Common myeloid progenitor, CD34-positive (primary cell): ENCODE results near the gene TSKU.

Source experiments
- CTCF ChIA-PET: fragments of 350-600 bp; sonication (Branson Sonifier 250); formaldehyde crosslinking; loops from one replicate; lab custom pipeline; 2021; ENCODE audit warnings: antibody characterized with exemption; lab: Charles Lee
- POLR2A ChIA-PET: fragments of 350-600 bp; sonication (Branson Sonifier 250); formaldehyde crosslinking; loops from one replicate; lab custom pipeline; 2021; ENCODE audit warnings: antibody characterized with exemption; lab: Charles Lee
- DNase-seq, 3 donors: peaks; one replicate each; pipeline versions ENCODE4 v3.0.0 to v3.0.0-alpha.2; 2013
- H3K27ac ChIP-seq, 2 experiments: 1 replicate in 1 of 2; 2 replicates in 1 of 2; pipeline ENCODE4 v1.7.0; 2013; ENCODE audit warnings: inconsistent platforms in 2 of 2, low read length in 2 of 2, mild to moderate bottlenecking in 2 of 2, low read depth in 1 of 2, moderate library complexity in 1 of 2; ENCODE audit not compliant: severe bottlenecking in 2 of 2, insufficient read depth in 1 of 2, poor library complexity in 1 of 2
- H3K27me3 ChIP-seq, 5 experiments: replicated peaks in 2 of 5; 1 replicate in 3 of 5; 2 replicates in 2 of 5; pipeline versions ENCODE4 v1.6.1 to v1.7.0; 2013; ENCODE audit warnings: low read length in 4 of 5, mild to moderate bottlenecking in 2 of 5, moderate library complexity in 2 of 5, inconsistent platforms in 1 of 5; ENCODE audit not compliant: insufficient read depth in 5 of 5, control insufficient read depth in 4 of 5
- H3K36me3 ChIP-seq, 4 experiments: 1 replicate in 2 of 4; 2 replicates in 2 of 4; pipeline versions ENCODE4 v1.6.1 to v1.7.0; 2013; ENCODE audit warnings: low read length in 3 of 4, control low read depth in 1 of 4, mild to moderate bottlenecking in 1 of 4; ENCODE audit not compliant: control insufficient read depth in 4 of 4, insufficient read depth in 4 of 4
- H3K4me1 ChIP-seq, 4 experiments: 1 replicate in 3 of 4; 2 replicates in 1 of 4; pipeline versions ENCODE4 v1.6.1 to v1.7.1; 2013; ENCODE audit warnings: low read length in 3 of 4, mild to moderate bottlenecking in 3 of 4, control low read depth in 1 of 4, inconsistent platforms in 1 of 4, moderate library complexity in 1 of 4; ENCODE audit not compliant: control insufficient read depth in 4 of 4, insufficient read depth in 4 of 4; ENCODE audit errors: control extremely low read depth in 1 of 4
- H3K4me3 ChIP-seq, 7 experiments: 1 replicate in 4 of 7; 2 replicates in 3 of 7; pipeline versions ENCODE4 v1.5.1 to v1.7.0; 2013; ENCODE audit warnings: mild to moderate bottlenecking in 7 of 7, low read length in 6 of 7, moderate library complexity in 6 of 7, inconsistent platforms in 2 of 7, low read depth in 2 of 7, control low read depth in 1 of 7; ENCODE audit not compliant: insufficient read depth in 4 of 7, control insufficient read depth in 1 of 7; ENCODE audit errors: extremely low read depth in 1 of 7
- H3K9me3 ChIP-seq, 5 experiments: 1 replicate in 4 of 5; 2 replicates in 1 of 5; pipeline versions ENCODE4 v1.6.1 to v1.7.1; 2013; ENCODE audit warnings: low read length in 4 of 5, mild to moderate bottlenecking in 2 of 5, inconsistent platforms in 1 of 5, low read depth in 1 of 5, moderate library complexity in 1 of 5; ENCODE audit not compliant: control insufficient read depth in 4 of 5, insufficient read depth in 2 of 5; ENCODE audit errors: control extremely low read depth in 1 of 5
- WGBS: methylation state at CpG from one replicate; pipeline ENCODE4 v1.1.5; 2013; ENCODE audit not compliant: insufficient coverage; 5-methylcytosine and 5-hydroxymethylcytosine counted together

Gene TSKU

DNA sequence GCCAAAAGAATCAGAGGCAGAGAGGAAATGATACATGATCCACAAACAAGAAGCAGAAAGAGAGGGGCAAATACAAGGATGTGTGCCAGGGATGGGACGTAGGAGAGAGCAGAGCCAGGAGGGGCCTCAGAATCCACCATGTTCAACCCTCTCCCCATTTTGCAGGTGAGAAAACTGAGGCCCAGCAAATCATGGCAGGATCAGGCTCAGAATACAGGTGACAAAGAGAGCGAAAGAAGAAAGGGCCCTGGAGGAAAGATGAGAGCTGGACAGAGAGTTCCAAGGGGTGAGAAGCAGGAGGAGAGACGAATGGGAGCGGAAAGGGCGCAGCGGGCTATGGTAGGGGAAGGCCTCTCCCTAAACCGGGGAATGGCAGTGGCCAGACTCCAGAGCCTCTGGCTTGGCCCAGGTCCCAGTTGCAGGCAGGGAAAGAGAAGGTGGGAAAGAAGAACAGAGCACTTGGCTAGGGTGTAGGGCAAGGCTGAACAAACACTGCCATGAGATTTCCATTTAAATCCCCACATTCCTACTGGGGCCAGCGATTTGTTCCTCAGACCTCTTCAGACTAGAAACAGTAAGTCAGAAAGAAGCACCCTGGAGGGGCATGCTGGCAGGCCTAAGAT, 44.4 kb upstream of the TSKU start:
- Histone ChIP-seq H3K4me3 (no peak overlapping the region), H3K36me3 (no peaks in the 10 kb centered on the region), H3K9me3 (no peaks in the 10 kb centered on the region), H3K27ac (no peak overlapping the region), H3K27me3 (peaks cover 0 to 4% (median 0%) of the 10 kb centered on the region in 5 experiments), H3K4me1 (no peaks in the 10 kb centered on the region)
- DNase-seq = no peak
- CTCF ChIA-PET = no interaction called here
- 93% methylated on average over 8 of the region's 8 CpGs for WGBS
- POLR2A ChIA-PET = no interaction called here

DNA sequence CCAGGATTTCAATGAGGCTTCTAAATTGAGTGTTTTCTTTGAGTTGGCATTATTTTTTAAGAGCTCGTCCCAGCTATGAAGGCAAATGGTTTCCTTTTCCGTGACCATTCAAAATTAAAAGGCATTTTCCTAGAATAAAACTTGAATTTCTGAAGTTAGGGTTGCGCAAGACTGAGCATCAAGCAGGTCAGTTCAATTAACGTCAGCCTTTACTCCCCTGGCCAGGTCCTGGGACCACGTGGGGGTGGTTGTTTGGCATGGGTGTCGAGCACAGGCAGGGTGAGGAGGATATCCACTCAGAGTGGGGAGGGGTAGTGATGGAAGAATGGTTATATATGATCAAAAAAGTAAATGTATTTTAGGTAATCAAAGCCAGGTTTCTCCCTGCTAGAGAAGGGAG, 43.4 kb upstream of the TSKU start:
- H3K4me1 ChIP-seq = peaks cover 0 to 4% (median 0%) of the 10 kb centered on the region in 4 experiments
- CTCF ChIA-PET = interaction anchor here (2.1 kb wide), 1 partner anchor 59 kb away, joined by 12 read pairs; no protein-coding TSS in a partner anchor

DNA sequence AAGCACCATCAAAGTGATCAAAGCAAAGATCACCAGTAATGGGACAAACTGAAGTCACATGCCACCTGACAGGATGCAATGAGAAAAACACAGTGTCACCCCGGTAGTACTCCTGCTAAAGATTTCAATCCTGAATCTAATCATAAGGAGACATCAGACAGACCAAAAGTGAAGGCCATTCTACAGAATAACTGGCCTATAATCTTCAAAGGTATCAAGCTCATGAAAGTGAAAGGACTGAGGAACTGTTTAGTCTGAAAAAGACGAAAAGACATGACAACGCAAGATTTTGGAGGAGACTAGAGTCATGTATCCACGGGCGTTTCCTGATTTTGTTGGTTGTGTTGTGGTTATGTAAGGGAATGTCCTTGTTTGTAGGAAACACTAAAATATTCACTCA, 42.4 kb upstream of the TSKU start:
- no peak overlapping the region for H3K4me3 ChIP-seq
- H3K27me3 ChIP-seq = peaks cover 0 to 4% (median 0%) of the 10 kb centered on the region in 5 experiments
- ChIA-PET POLR2A (no interaction called here), CTCF (interaction anchor here (1.6 to 2.1 kb wide), 2 partner anchors 58 to 61 kb away, joined by 3 to 12 read pairs; no protein-coding TSS in a partner anchor)
- no peaks in the 10 kb centered on the region for H3K9me3 ChIP-seq
- H3K27ac ChIP-seq = no peak overlapping the region
- peaks cover 0 to 9% (median 0%) of the 10 kb centered on the region in 4 experiments for H3K4me1 ChIP-seq
- WGBS = 60% methylated on average over 5 of the region's 5 CpGs
- DNase-seq = no peak
- no peaks in the 10 kb centered on the region for H3K36me3 ChIP-seq

More for the DNA sequence above, 43.4 kb upstream of the TSKU start:
- Histone ChIP-seq H3K36me3 (no peaks in the 10 kb centered on the region), H3K27me3 (peaks cover 0 to 4% (median 0%) of the 10 kb centered on the region in 5 experiments), H3K9me3 (no peaks in the 10 kb centered on the region), H3K4me3 (no peak overlapping the region), H3K27ac (no peak overlapping the region)
- WGBS = 98% methylated on average over 6 of the region's 6 CpGs
- POLR2A ChIA-PET = no interaction called here
- no peak for DNase-seq

DNA sequence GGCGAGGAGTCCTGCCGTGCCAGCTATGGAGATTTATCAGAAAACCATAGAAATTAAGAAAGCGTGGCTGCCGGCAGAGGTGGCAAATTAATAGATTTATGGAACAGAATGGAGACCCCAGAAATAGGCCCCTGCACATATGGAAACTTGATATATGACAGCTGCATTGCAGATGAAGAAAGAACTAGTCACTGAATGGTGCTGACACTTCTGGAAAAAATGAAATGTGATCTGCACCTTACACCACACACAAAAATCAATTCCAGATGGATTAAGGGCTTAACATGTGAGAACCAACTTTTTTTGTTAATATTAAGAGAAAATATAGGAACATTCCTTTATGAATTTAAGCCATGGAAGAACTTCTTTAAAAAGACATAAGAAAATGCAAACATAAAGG, 40.3 kb upstream of the TSKU start:
- DNase-seq = no peak
- Histone ChIP-seq H3K4me1 (peaks cover 0 to 9% (median 0%) of the 10 kb centered on the region in 4 experiments), H3K27ac (no peak overlapping the region), H3K9me3 (no peaks in the 10 kb centered on the region), H3K4me3 (no peak overlapping the region), H3K27me3 (peaks cover 0 to 8% (median 0%) of the 10 kb centered on the region in 5 experiments), H3K36me3 (no peaks in the 10 kb centered on the region)
- ChIA-PET CTCF (interaction anchor here (0.7 to 1.6 kb wide), 3 partner anchors 19 to 66 kb away, joined by 3 to 5 read pairs (median 3); no protein-coding TSS in a partner anchor), POLR2A (interaction anchor here (0.7 kb wide), 1 partner anchor 13 kb away, joined by 3 read pairs; no protein-coding TSS in a partner anchor)
- WGBS = 90% methylated on average over 4 of the region's 4 CpGs

DNA sequence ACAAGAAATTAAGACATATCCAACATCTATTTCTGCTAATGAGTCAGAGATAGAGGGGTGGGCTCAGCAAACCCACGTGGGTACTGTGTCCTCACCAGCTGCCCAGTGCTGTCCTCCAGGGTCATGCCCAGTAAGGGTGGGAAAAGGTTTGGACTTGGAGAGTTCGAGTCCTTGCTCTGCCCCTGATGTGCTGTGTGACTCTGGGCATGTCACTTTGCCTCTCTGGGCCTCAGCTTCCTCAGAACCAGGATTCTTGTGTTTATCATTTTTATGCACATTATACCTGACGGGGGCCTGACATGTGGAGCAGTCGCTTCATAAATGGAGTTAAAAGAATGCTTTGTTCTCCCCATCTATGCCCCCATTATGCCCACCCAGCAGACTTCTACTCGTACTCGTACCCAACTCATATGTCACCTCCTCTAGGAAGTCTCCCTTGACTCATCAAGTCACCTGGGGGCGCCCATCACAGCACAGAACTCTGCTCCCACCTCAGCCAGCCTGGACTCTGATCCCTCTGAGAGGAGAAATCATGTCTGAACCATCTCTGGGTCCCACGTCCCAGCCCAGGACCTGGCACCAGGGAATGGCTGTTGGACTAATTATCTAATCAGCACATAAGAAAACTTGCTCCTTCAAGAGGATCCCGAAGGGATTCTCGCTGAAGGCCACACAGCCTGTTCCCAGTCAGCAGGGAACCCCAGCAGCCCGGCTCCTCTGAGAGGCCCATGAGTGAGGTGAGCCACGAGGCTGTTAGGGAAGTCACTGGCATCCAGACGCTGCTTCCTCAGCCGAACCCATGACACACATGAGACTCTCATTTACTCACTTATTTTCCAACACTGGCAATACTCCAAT, 38.7 kb upstream of the TSKU start:
- Histone ChIP-seq H3K36me3 (no peaks in the 10 kb centered on the region), H3K9me3 (no peaks in the 10 kb centered on the region), H3K27ac (no peak overlapping the region), H3K4me3 (no peak overlapping the region), H3K4me1 (peaks cover 0 to 9% (median 0%) of the 10 kb centered on the region in 4 experiments), H3K27me3 (peaks cover 0 to 5% (median 0%) of the 10 kb centered on the region in 5 experiments)
- DNase-seq = peak; percentile 10 to 68 (median 57)
- WGBS = 76% methylated on average over 8 of the region's 14 CpGs
- ChIA-PET POLR2A (no interaction called here), CTCF (interaction anchor here (1.1 kb wide), 1 partner anchor 10 kb away, joined by 3 read pairs; no protein-coding TSS in a partner anchor)

DNA sequence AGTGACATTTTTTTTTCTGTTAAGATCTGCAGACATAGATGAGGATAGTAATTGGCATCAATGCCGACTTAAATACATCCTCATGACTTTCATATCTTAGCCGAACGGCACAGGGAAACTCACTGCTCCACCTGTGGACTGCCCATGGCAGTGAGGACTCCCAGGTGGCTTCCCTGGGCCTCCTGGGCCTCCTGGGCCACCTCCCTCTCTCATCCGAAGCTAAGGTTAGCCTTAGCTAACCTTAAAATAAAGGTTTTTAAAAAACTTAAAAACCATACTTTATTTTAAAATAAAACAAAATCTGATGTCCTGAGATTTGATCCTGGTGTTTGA, 38.1 kb upstream of the TSKU start:
- peaks cover 0 to 9% (median 0%) of the 10 kb centered on the region in 4 experiments for H3K4me1 ChIP-seq
- POLR2A ChIA-PET = no interaction called here
- DNase-seq = no peak
- no peak overlapping the region for H3K27ac ChIP-seq
- peaks cover 0 to 5% (median 0%) of the 10 kb centered on the region in 5 experiments for H3K27me3 ChIP-seq
- CTCF ChIA-PET = no interaction called here
- H3K4me3 ChIP-seq = no peak overlapping the region
- WGBS = 86% methylated on average over 4 of the region's 4 CpGs
- H3K36me3 ChIP-seq = no peaks in the 10 kb centered on the region
- H3K9me3 ChIP-seq = no peaks in the 10 kb centered on the region
